HepG2 (cell line): ENCODE data around the gene ZFAND2A. TPM values are rescaled to one million over a fixed set of nuclear protein-coding genes. Genes with fewer than 3 reads are reported as not detected.
A peak's percentile ranks its signal among the peaks of the same experiment; 100 is the strongest.

Source experiments
- ATAC-seq: fragments of 200-7000 bp; cut with Tn5 transposase; 3 replicates; pipeline ENCODE4 v1.9.1; 2020; ENCODE audit warnings: mild to moderate bottlenecking, moderate library complexity
- BruUV-seq: library from RNA; stranded (reverse); fragments of 400-500 nt; replicated peaks from 2 replicates; lab custom pipeline; 2021; lab: Mats Ljungman, UMichigan
- CTCF ChIA-PET: fragments of 300-600 bp; formaldehyde crosslinking; extraction: SDS; loops from one replicate; lab custom pipeline; 2021; ENCODE audit warnings: low total read pairs, inconsistent platforms, low intra/inter-chr PET ratio; lab: Yijun Ruan, JAX
- POLR2A ChIA-PET: fragments of 350-600 bp; sonication (Branson Sonifier 250); formaldehyde crosslinking; loops from one replicate; lab custom pipeline; 2020; ENCODE audit warnings: antibody characterized with exemption, inconsistent platforms; lab: Yijun Ruan, JAX
- DNase-seq: peaks from one replicate; pipeline ENCODE4 v3.0.0-alpha.2; 2015; ENCODE audit warnings: low spot score
- FAIRE-seq: peaks from 3 replicates; lab custom pipeline; 2011; peaks lifted over from hg19 to GRCh38; lab: Jason Lieb, UNC
- H2AFZ ChIP-seq: one replicate; pipeline ENCODE4 v1.6.1; 2011; ENCODE audit warnings: low read length, inconsistent platforms
- H3K27ac ChIP-seq: fragments of 300-600 bp; 3 replicates; pipeline ENCODE4 v1.8.0; 2011; ENCODE audit warnings: mixed run types, mild to moderate bottlenecking, mixed read lengths, low read length, inconsistent platforms; ENCODE audit not compliant: insufficient read depth; ENCODE audit errors: extremely low read length
- H3K27me3 ChIP-seq, 2 experiments: fragments of 200-600 bp in 1 of 2; 2 replicates in 1 of 2; 3 replicates in 1 of 2; pipeline versions ENCODE4 v1.6.0 to v1.8.0; 2011; ENCODE audit warnings: low read length in 2 of 2, mild to moderate bottlenecking in 2 of 2, moderate library complexity in 2 of 2, inconsistent platforms in 1 of 2; ENCODE audit not compliant: insufficient read depth in 2 of 2, control insufficient read depth in 1 of 2
- H3K36me3 ChIP-seq, 2 experiments: fragments of 200-600 bp in 1 of 2; replicated peaks in 1 of 2; 2 replicates in 1 of 2; 3 replicates in 1 of 2; pipeline versions ENCODE4 v1.5.1 to v1.8.0; 2011; ENCODE audit warnings: low read length in 2 of 2, inconsistent platforms in 1 of 2; ENCODE audit not compliant: insufficient read depth in 2 of 2, control insufficient read depth in 1 of 2
- H3K4me1 ChIP-seq: 2 replicates; pipeline ENCODE4 v1.5.1; 2012; ENCODE audit warnings: low read length, inconsistent platforms; ENCODE audit not compliant: insufficient read depth
- H3K4me2 ChIP-seq: 2 replicates; pipeline ENCODE4 v1.6.0; 2011; ENCODE audit warnings: low read depth, low read length, inconsistent platforms
- H3K4me3 ChIP-seq, 3 experiments: fragments of 200-600 bp in 1 of 3; sonication (generic), shearing (Covaris generic) in 1 of 3; replicated peaks in 1 of 3; 2 replicates each; pipeline ENCODE4 v1.5.1; 2011 to 2016; ENCODE audit warnings: low read length in 3 of 3, inconsistent platforms in 2 of 3, low read depth in 2 of 3, mild to moderate bottlenecking in 2 of 3, control low read depth in 1 of 3, mixed read lengths in 1 of 3; ENCODE audit not compliant: insufficient read depth in 1 of 3
- H3K79me2 ChIP-seq: one replicate; pipeline ENCODE4 v1.6.1; 2011; ENCODE audit warnings: low read length, inconsistent platforms; ENCODE audit not compliant: insufficient read depth
- H3K9ac ChIP-seq: 2 replicates; pipeline ENCODE4 v1.6.0; 2011; ENCODE audit warnings: mild to moderate bottlenecking, low read depth, low read length, inconsistent platforms; ENCODE audit not compliant: insufficient read depth
- H3K9me3 ChIP-seq: 2 replicates; pipeline ENCODE4 v1.5.1; 2012; ENCODE audit warnings: mild to moderate bottlenecking, low read length
- H4K20me1 ChIP-seq: 2 replicates; pipeline ENCODE4 v1.6.0; 2011; ENCODE audit warnings: inconsistent platforms, mild to moderate bottlenecking, low read length, moderate library complexity; ENCODE audit not compliant: insufficient read depth
- AGO2 ChIP-seq: fragments of 200-400 bp; formaldehyde crosslinking; optimal IDR thresholded peaks from 2 replicates; pipeline ENCODE3; 2017; ENCODE audit warnings: mild to moderate bottlenecking, low read depth, low read length, moderate library complexity
- PAXIP1 ChIP-seq: sonication (generic); formaldehyde crosslinking; conservative IDR thresholded peaks from 2 replicates; pipeline ENCODE4 v1.4.0; 2020; ENCODE audit warnings: mild to moderate bottlenecking, missing genetic modification reagents, moderate library complexity
- WGBS: methylation state at CpG from one replicate; pipeline ENCODE4 v1.1.6; 2017; ENCODE audit warnings: low lambda C conversion rate; 5-methylcytosine and 5-hydroxymethylcytosine counted together
- in situ Hi-C: cut with HindIII; loops from 2 replicates; pipeline ENCODE4 v1.10.0; 2017; ENCODE audit warnings: low pct_unique_long_range_greater_than_20kb; ENCODE audit not compliant: extremely low pct_ligation_motif_present
- intact Hi-C: fragments of 100-400 bp; cut with micrococcal nuclease; formaldehyde crosslinking; loops from one replicate; pipeline ENCODE4 v1.10.0; 2022; ENCODE audit not compliant: unreplicated experiment
- polyA plus RNA-seq, 8 experiments: library from polyadenylated mRNA; depleted of rRNA in 3 of 8; stranded (reverse) in 7 of 8; unstranded in 1 of 8; fragments of >200 nt; fragmentation: Illumina TruSeq in 4 of 8; extraction: Trizol in 4 of 8; gene quantifications; 2 replicates each; pipeline versions ENCODE4 v1.2.1 to v1.2.3, GENCODE V29; 2011 to 2016; ENCODE audit warnings: low read depth in 4 of 8, missing spikeins in 1 of 8, mixed read lengths in 1 of 8; ENCODE audit not compliant: insufficient read depth in 1 of 8
- total RNA-seq, 5 experiments: library from RNA; depleted of rRNA; stranded (reverse); fragments of >200 nt; fragmentation: Illumina TruSeq; extraction: Trizol; gene quantifications; 2 replicates each; pipeline ENCODE4 v1.2.3, GENCODE V29; 2016; ENCODE audit warnings: low read depth in 1 of 5

ZFAND2A gene
- total and polyA plus RNA-seq, 2 of the 13 experiments (the other 11 are each of a cell fraction or from before 2014, with no cell fraction given) = 140 to 153 TPM

GRCh38 chr7:1122832-1123501 is 37.0 kb downstream of the ZFAND2A start:
- no peaks in the 10 kb centered on the region for H3K9me3 ChIP-seq
- no peaks in the 10 kb centered on the region for H3K4me1 ChIP-seq
- 97% methylated on average over 22 of the region's 31 CpGs for WGBS
- no peak for DNase-seq
- no peak overlapping the region for H3K9ac ChIP-seq
- TF ChIP-seq AGO2 = peak; percentile 20
- TF ChIP-seq PAXIP1 = no peak
- in situ Hi-C loops = no loop called here
- no peak overlapping the region for H3K27ac ChIP-seq
- H3K4me2 ChIP-seq = no peak overlapping the region
- H3K79me2 ChIP-seq = peaks cover 18% of the 10 kb centered on the region
- intact Hi-C loops = loop anchor here (1.0 kb wide), 1 partner anchor 36 kb away; no protein-coding TSS in a partner anchor
- H4K20me1 ChIP-seq = no peaks in the 10 kb centered on the region
- no peak overlapping the region for H3K4me3 ChIP-seq
- no peak for ATAC-seq
- no peak for FAIRE-seq
- H2AFZ ChIP-seq = no peak overlapping the region
- ChIA-PET POLR2A (interaction anchor here (1.0 to 1.8 kb wide), 4 partner anchors 21 to 35 kb away, joined by 3 to 8 read pairs (median 4); partner anchors contain the start of gene GPER1), CTCF (interaction anchor here (1.1 to 2.2 kb wide), 3 partner anchors 36 to 130 kb away, joined by 3 to 10 read pairs (median 4); no protein-coding TSS in a partner anchor)
- no TSS peak for BruUV-seq
- peaks cover 12 to 27% of the 10 kb centered on the region in 2 experiments; a peak in 4 of 5 replicates for H3K36me3 ChIP-seq
- H3K27me3 ChIP-seq = no peaks in the 10 kb centered on the region
